KOPT-K1 (cell line): ENCODE measurements around the gene TYW3.

ENCODE experiments used
- H3K27ac ChIP-seq: fragments of 200-600 bp; sonication (generic); 2 replicates; pipeline ENCODE4 v1.5.1; 2016; ENCODE audit warnings: antibody characterized with exemption, mild to moderate bottlenecking, low read depth, low read length; ENCODE audit not compliant: poor library complexity, severe bottlenecking
- H3K36me3 ChIP-seq: fragments of 200-600 bp; sonication (generic); 2 replicates; pipeline ENCODE4 v1.5.1; 2017; ENCODE audit warnings: antibody characterized with exemption, mild to moderate bottlenecking, low read length, moderate library complexity; ENCODE audit not compliant: insufficient read depth
- H3K9me3 ChIP-seq: fragments of 200-600 bp; sonication (generic); 2 replicates; pipeline ENCODE4 v1.5.1; 2017; ENCODE audit warnings: antibody characterized with exemption, low read length, mild to moderate bottlenecking; ENCODE audit not compliant: insufficient read depth, poor library complexity, severe bottlenecking

The TYW3 gene, protein sequence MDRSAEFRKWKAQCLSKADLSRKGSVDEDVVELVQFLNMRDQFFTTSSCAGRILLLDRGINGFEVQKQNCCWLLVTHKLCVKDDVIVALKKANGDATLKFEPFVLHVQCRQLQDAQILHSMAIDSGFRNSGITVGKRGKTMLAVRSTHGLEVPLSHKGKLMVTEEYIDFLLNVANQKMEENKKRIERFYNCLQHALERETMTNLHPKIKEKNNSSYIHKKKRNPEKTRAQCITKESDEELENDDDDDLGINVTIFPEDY

DNA sequence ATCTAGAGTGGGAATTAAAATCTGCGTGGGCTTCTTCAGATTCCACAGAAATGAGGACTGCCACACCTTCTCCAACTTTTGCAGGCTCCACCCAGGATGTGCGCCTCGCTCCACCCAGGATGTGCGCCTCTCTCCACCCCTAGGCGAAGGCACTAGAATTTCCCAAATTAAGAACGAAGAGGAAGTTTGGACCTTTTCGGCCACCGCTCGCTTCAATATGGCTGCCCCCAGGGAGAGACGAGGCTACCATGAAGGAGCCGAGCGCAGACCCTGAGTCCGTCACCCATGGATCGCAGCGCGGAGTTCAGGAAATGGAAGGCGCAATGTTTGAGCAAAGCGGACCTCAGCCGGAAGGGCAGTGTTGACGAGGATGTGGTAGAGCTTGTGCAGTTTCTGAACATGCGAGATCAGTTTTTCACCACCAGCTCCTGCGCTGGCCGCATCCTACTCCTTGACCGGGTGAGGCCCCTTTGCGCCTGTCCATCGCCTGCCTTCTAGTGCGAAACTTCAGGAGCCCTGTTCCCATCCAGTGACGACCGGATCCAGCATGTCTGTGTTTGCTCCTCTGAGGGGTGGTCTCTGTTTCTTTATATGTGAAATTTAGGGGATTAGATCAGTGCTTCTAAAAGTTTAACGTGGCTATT is at the start of gene TYW3, which contains the start of gene CRYZ:
TSS of gene TYW3 (plus strand) at position 193 of the 644 bp plus-strand sequence. CDS start at position 286, 93 bp downstream.
TSS of gene CRYZ (minus strand) at position 91 of the 644 bp plus-strand sequence. CDS start 8,229 bp downstream, outside the sequence.
- Histone ChIP-seq H3K36me3 (peaks cover 16% of the 10 kb centered on the region), H3K9me3 (no peaks in the 10 kb centered on the region), H3K27ac (peak within 1 kb of the TSS; percentile 83)

DNA sequence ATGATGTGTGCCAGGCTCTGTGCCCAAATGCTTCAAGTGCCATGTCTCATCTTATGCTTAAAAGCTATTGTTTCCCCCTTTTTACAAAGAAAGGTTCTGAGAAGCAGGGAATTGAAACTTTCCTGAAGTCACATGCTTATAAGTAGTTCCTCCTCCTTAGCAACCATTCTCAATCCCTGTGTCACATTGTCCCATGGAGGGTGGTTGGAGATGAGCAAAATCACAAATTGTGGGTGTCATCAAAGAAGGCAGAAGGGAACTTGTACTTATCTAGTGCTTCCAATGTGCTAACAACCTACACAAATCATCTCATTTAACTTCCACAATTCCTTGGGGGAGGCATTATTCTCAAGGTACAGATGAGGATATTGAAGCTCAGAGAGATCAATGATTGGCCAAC is 49.3 kb upstream of the TYW3 start:
- no peaks in the 10 kb centered on the region for H3K9me3 ChIP-seq
- H3K36me3 ChIP-seq: no peaks in the 10 kb centered on the region
- no peak overlapping the region for H3K27ac ChIP-seq

DNA sequence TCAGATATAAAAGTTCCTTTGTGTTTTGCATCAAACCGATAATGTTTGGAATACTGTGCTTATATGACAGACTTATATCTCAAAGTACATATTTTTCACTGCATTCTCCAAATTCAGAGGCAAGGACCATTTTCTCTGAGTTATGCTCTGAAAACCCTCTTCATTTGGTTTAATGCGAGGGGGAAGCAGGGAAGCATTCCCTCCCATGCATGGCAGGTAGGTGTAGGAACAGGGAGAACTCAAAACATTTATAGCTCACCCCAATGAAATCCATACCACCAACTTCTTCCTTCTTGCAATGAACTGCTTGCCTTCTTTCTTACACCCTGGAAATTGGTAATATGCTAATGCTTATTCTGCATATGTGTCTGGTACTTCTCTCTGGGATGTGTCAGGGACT is 48.7 kb upstream of the TYW3 start:
- no peak overlapping the region for H3K27ac ChIP-seq
- no peaks in the 10 kb centered on the region for H3K9me3 ChIP-seq
- H3K36me3 ChIP-seq: no peaks in the 10 kb centered on the region

DNA sequence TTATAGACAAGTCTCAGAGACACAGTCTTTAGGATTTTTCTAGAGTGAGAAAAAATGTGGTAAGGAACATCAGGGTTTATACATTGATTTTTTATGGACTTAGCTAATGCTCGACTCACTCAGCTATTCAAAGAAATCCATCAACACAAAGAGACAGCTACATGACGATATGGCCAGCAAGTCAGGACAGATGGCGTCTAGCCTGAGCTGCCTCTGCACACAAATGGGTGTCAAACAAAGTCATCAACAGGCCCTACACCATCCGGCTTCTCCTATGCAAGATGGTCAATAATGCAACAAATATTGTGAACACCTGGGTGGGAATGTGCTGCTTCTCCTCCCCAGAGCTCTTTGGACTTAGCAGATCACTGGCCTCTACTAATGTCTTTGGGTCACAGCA is 46.0 kb upstream of the TYW3 start:
- H3K27ac ChIP-seq: no peak overlapping the region
- no peaks in the 10 kb centered on the region for H3K9me3 ChIP-seq

DNA sequence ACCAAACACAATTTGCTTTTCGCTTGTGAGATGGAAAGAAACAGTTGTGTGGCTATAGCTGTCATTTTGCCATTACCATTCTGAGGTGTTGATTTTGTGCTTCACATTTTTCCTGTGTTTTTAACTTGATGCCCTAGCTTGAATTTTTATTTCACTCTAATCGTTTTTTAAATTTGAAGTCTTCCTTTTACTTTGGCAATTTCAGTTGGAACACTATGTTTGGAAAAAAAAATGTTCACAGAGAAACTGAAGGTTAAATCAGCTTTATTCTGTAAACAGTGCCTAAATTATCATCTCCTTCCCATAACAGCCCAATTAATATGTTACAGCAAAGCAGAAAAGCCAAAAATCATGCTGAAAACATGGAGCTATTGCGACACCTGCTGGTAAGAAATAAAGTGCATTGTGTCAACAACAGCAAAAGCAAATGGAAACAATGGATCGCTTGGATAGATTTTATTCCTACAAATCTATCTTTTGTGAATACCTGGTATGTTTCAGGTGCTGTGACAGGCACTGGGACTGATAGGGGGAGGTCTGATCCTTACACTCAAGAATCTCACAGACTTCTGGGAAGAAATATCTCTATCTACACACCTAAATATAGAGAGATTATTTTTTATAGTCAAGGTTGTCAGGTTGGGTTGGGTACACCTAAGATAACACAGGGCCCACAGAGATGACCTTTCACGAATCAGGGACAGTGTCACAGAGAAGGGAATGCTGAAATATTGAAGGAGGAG is 43.2 kb upstream of the TYW3 start:
- no peaks in the 10 kb centered on the region for H3K9me3 ChIP-seq
- H3K36me3 ChIP-seq: no peaks in the 10 kb centered on the region
- H3K27ac ChIP-seq: no peak overlapping the region

More for the DNA sequence above, 46.0 kb upstream of the TYW3 start:
- H3K36me3 ChIP-seq: no peaks in the 10 kb centered on the region

DNA sequence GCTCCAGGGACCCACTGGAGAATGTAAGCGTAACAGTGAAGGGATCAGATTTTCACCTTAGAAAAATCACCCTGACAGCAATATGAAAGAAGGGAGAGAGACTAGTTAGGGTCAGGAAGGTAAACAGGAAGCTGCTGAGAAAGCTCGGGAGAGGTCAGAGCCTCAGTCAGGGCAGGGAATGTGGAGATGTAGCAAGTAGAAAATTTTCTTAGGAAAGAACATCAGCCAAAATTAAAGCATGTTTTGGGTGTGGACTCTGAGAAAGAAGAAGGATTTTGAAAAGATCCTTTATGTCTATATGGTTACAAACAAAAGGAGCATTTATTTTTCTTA is 42.6 kb upstream of the TYW3 start:
- H3K27ac ChIP-seq: no peak overlapping the region
- H3K36me3 ChIP-seq: no peaks in the 10 kb centered on the region
- H3K9me3 ChIP-seq: no peaks in the 10 kb centered on the region

DNA sequence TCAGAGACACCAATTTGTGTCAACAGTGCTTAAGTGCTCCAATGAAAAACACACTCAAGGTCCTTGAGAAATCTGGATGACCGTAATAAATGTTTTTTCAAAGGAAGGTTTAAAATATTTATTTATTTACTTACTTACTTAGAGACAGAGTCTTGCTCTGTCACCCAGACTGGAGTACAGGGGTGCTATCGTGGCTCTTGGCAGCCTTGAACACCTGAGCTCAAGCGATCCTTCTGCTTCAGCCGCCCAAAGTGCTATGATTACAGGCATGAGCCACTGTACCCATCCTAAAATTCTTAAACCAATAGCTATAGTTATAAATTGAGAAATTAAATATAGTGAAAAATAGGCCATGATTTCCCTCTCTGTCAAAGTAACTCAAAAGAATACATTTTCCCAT is 42.0 kb upstream of the TYW3 start:
- no peaks in the 10 kb centered on the region for H3K36me3 ChIP-seq
- H3K27ac ChIP-seq: no peak overlapping the region
- no peaks in the 10 kb centered on the region for H3K9me3 ChIP-seq

DNA sequence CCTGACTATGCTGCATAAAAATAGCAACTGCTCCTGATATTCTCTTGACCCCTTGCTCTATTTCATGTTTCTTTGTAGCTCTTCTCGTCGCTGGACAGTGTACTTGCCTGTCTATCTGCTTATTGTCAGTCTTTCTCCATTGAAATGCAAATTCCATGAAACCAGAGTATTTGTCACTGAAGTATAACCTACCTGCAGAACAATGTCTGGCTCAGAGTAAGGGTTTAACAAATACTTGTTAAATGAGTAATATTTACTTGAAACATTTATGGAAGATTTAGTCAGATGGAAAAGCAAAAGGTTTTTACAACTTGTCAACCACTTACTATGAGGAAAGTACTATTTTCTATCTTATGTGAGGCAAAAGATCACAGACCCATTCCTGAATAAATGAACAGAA is 39.5 kb upstream of the TYW3 start:
- Histone ChIP-seq H3K27ac (no peak overlapping the region), H3K9me3 (no peaks in the 10 kb centered on the region), H3K36me3 (no peaks in the 10 kb centered on the region)

DNA sequence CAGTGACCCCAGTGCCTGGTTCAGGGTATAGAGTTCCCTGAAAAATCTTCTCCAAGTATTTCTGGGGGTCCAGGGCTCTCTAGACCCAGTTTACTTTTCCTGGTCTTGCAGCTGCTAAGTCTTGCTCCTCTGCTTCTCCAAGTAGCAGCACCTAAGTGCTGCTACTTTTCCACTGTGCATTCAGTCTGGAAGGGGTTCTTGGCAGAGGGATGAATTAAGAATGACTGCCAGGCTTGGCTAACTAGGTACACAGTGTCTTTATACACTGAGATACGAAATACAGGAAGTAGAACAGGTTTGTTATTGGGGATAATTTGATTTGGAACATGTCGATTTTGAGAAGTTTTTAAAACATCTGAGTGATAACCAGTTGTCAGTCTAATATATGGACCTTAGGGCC is 35.1 kb upstream of the TYW3 start:
- H3K9me3 ChIP-seq: no peaks in the 10 kb centered on the region
- H3K36me3 ChIP-seq: no peaks in the 10 kb centered on the region
- H3K27ac ChIP-seq: no peak overlapping the region

DNA sequence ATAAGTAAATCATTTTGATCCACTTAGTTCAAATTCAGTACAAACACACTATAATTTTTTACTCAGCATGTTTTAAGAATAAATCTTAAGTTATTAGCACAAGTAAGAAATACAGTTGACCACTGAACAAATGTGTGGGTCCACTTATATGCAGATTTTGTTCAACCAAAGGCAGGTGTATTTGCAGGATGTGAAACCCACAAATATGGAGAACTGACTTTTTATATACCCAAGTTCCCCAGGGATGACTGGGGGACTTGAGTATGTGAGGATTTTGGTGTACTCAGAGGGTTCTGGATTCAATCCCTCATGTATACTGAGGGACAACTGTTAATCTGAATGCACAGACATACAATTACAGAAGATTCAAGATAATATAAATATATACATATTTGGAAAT is 33.6 kb upstream of the TYW3 start:
- Histone ChIP-seq H3K9me3 (no peaks in the 10 kb centered on the region), H3K27ac (no peak overlapping the region), H3K36me3 (peaks cover 3% of the 10 kb centered on the region; the same call in 1 of the 2 replicates)

DNA sequence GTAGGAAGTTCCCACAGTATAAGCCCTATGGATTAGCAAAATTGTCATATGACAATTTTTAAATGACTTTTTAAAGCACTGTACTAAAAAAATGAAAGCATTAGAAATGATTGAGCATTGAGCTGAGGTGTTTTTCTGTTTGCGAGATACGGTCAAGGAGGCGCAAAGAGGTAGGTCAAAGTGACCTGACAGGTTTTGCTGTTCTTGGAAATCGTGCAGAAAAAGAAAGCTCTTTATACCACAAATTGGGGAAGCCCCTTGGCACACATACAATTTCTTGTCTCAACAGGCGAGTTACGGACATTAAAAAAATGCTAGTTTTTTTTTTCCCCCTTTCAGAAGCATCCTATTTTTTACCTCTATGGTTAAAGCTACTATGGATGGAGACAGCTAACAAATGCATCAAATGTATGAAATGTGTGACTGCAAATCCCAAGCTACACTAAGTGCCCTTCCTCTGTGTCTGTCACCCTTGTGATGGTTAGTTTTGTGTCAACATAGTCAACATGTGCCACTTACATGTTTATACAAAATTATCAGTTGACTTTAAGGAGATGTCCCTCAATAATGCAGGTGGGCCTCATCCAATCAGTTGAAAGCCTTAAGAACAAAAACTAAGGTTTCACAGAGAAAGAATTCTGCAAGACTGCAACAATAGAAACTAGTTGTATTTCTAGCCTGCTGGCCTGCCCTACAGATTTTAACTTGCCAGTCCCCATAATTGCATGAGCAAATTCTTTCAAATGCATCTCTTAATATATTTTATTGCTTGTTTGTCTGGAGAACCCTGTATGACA is 29.4 kb upstream of the TYW3 start:
- Histone ChIP-seq H3K9me3 (no peaks in the 10 kb centered on the region), H3K36me3 (peaks cover 22% of the 10 kb centered on the region), H3K27ac (no peak overlapping the region)

DNA sequence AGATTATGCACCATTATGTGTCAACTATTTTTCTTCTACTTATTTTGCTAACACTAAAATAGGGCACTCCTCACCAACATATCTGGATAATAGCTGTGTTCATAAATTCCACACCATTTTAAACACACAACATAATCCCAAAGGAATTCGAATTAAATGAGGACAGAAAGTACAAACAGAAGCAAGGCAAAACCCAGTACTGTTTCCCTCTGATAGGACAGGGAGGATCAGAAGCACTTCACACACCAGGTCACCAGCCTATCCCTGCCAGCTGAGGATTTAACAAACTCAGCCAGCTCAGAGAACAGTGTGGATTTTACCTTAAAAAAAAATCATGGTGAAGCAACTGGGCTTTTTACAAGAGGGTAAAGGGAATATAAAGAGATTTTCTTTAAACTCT is 20.1 kb upstream of the TYW3 start:
- Histone ChIP-seq H3K9me3 (no peaks in the 10 kb centered on the region), H3K27ac (no peak overlapping the region), H3K36me3 (peaks cover 25% of the 10 kb centered on the region; the same call in 1 of the 2 replicates)

DNA sequence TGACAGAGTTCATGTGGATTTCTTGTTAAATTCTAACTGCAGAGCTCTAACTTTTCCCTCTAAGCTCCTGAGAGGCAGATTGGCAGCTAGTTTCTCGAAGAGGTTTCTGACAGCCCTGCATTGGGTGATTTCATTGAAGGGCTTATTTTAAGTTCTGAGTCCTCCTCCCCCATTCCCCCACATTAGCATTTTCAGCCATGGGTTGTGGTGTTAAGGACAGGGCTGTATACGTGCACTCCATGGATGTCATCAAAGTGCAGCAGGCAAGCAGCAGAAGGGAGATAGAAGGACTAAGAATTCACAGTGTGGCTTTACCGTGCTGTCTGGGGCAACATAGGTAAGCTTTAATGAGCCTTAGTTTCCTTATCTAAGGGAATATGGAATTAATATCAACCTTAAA is 19.1 kb upstream of the TYW3 start:
- Histone ChIP-seq H3K36me3 (peaks cover 29% of the 10 kb centered on the region; the same call in 1 of the 2 replicates), H3K27ac (no peak overlapping the region), H3K9me3 (no peaks in the 10 kb centered on the region)

DNA sequence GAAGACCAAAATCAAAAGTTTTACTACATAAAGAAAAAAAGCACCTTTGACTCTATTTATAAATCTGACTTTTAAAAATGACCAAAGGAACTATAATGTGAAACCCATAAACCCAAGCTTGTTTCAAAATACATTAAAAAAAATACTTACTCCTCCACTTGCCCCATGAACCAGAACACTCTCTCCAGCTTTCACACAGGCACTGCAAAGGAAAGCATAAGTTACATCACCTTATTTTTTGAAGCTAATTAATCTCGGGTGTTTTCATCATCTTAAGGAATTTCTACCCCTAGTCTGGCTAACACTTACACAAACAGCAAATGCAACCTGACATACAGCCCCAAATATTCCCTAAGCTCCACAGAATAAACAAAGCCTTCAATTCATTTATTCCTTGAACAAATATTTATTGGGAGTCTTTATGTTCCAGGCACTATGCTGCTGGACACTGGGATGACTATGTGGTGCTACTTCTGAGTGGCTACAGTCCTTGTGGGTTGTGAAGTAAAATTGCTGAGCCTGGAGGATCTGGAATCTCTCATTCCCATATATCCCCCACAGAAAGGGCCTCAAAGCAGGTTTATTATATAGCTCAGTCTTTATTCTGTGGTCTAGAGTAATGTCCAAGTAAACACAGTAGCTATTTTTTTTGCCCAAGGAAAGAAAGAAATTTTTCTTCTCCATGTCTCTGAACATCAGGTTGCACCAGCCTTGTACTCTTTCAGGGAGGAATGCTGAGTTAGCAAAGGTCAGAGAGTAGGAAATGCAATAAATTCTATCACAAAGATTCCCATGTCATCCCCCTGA is 18.3 kb upstream of the TYW3 start:
- Histone ChIP-seq H3K27ac (no peak overlapping the region), H3K36me3 (peaks cover 23% of the 10 kb centered on the region; the same call in 1 of the 2 replicates)

More for the DNA sequence above, 18.3 kb upstream of the TYW3 start:
- H3K9me3 ChIP-seq: no peaks in the 10 kb centered on the region
